ENCODE data around the gene BRAP. TPM values are rescaled to one million over a fixed set of nuclear protein-coding genes. Genes with fewer than 3 reads are reported as not detected.

Gene BRAP
- total and polyA plus RNA-seq, 10 of the 15 experiments (the other 5 are each of a cell fraction or from before 2014, with no cell fraction given): 2.3 to 28.2 (median 17.8) TPM

- TF ChIP-seq TCF7 (IDR thresholded peaks at IDR 0.05; ENCODE audit: borderline replicate concordance) (no peak), TCF3 (IDR thresholded peaks at IDR 0.05; ENCODE audit: borderline replicate concordance, insufficient read depth, low read depth, low read length) (no peak), ATF2 (IDR thresholded peaks at IDR 0.05; ENCODE audit: low read length) (no peak), EED (IDR thresholded peaks at IDR 0.05; ENCODE audit: low read depth) (no peak)
These were observed 5.5 kb upstream of the BRAP start (continued) for GRCh38 chr12:111691262-111691661.

- Histone ChIP-seq H3K9me3 (replicated peaks; ENCODE audit: control insufficient read depth, insufficient read depth, low read length) (no peaks in the 10 kb centered on the region), H2AFZ (ENCODE audit: control insufficient read depth, low read depth, low read length) (no peak overlapping the region), H3K4me2 (ENCODE audit: control insufficient read depth, insufficient read depth) (no peak overlapping the region), H3K79me2 (ENCODE audit: control insufficient read depth, insufficient read depth, low read length) (peaks cover 43% of the 10 kb centered on the region), H3K4me3 (no peak overlapping the region), H3K27ac (ENCODE audit: control insufficient read depth, insufficient read depth) (no peak overlapping the region), H3K36me3 (ENCODE audit: control insufficient read depth in 2 of 2, insufficient read depth in 2 of 2, low read length in 1 of 2) (peaks cover 0 to 3% of the 10 kb centered on the region in 2 experiments; a peak in 1 of 4 replicates), H4K20me1 (ENCODE audit: control insufficient read depth, insufficient read depth) (no peaks in the 10 kb centered on the region), H3K9ac (ENCODE audit: control insufficient read depth, insufficient read depth, low read length) (no peak overlapping the region), H3K27me3 (replicated peaks in 1 of 2; ENCODE audit: control insufficient read depth in 2 of 2, insufficient read depth in 2 of 2, low read length in 1 of 2) (no peaks in the 10 kb centered on the region), H3K4me1 (ENCODE audit: control insufficient read depth, insufficient read depth, low read length) (peaks cover 8% of the 10 kb centered on the region)
- TF ChIP-seq CUX1 (IDR thresholded peaks at IDR 0.05; ENCODE audit: insufficient replicate concordance, low read depth, low read length) (no peak), TCF12 (IDR thresholded peaks at IDR 0.05; ENCODE audit: low read depth, low read length) (no peak), FOXM1 (IDR thresholded peaks at IDR 0.05; ENCODE audit: low read depth, low read length) (no peak), ZBED1 (IDR thresholded peaks at IDR 0.05; ENCODE audit: borderline replicate concordance) (no peak), SREBF1 (IDR thresholded peaks at IDR 0.05; ENCODE audit: low read length) (no peak)
- TF ChIP-seq, protein P1, sequence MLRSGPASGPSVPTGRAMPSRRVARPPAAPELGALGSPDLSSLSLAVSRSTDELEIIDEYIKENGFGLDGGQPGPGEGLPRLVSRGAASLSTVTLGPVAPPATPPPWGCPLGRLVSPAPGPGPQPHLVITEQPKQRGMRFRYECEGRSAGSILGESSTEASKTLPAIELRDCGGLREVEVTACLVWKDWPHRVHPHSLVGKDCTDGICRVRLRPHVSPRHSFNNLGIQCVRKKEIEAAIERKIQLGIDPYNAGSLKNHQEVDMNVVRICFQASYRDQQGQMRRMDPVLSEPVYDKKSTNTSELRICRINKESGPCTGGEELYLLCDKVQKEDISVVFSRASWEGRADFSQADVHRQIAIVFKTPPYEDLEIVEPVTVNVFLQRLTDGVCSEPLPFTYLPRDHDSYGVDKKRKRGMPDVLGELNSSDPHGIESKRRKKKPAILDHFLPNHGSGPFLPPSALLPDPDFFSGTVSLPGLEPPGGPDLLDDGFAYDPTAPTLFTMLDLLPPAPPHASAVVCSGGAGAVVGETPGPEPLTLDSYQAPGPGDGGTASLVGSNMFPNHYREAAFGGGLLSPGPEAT (IDR thresholded peaks at IDR 0.05; ENCODE audit: low read depth): no peak
- TF ChIP-seq, protein P2, sequence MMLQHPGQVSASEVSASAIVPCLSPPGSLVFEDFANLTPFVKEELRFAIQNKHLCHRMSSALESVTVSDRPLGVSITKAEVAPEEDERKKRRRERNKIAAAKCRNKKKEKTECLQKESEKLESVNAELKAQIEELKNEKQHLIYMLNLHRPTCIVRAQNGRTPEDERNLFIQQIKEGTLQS (IDR thresholded peaks at IDR 0.05; ENCODE audit: borderline replicate concordance, extremely low read depth, low read depth, low read length): no peak
- DNase-seq (ENCODE audit: low read depth, low spot score) (no peak), ATAC-seq (no peak), FAIRE-seq (no peak)
- ChIA-PET RAD21 (ENCODE audit: unreplicated experiment) (interaction anchor here (1.6 kb wide), 1 partner anchor 125 kb away, joined by 6 read pairs; no protein-coding TSS in a partner anchor), POLR2A (interaction anchor here (0.6 kb wide), 1 partner anchor 138 kb away, joined by 3 read pairs; no protein-coding TSS in a partner anchor), CTCF (interaction anchor here (3.7 kb wide), 1 partner anchor 125 kb away, joined by 17 read pairs; no protein-coding TSS in a partner anchor), SMC1A (ENCODE audit: uncharacterized antibody, unreplicated experiment) (interaction anchor here (1.0 kb wide), 1 partner anchor 125 kb away, joined by 5 read pairs; no protein-coding TSS in a partner anchor)
- no TSS peak for BruUV-seq (replicated peaks)
- WGBS (ENCODE audit: insufficient coverage, insufficient replicate concordance, low lambda C conversion rate, missing lambda C conversion rate): 89% methylated on average over 10 of the region's 10 CpGs
- intact Hi-C loops (cut with micrococcal nuclease; ENCODE audit: unreplicated experiment): loop anchor here (1.0 to 10.0 kb wide), 3 partner anchors 100 to 293 kb away; no protein-coding TSS in a partner anchor
- in situ Hi-C loops (cut with MboI): loop anchor here (5.0 kb wide), 1 partner anchor 124 kb away; no protein-coding TSS in a partner anchor
These were observed 2.2 kb upstream of the BRAP start for GRCh38 chr12:111687952-111688351.

Measured in GM12878 (cell line).